IMR-90 (cell line): ENCODE measurements around the gene TNS1. TPM values are rescaled to one million over a fixed set of nuclear protein-coding genes. Genes with fewer than 3 reads are reported as not detected.

Experiments
- ATAC-seq: fragments of 200-7000 bp; cut with Tn5 transposase; 2 replicates; pipeline ENCODE4 v1.9.1; 2020; ENCODE audit warnings: low read depth, mild to moderate bottlenecking, moderate library complexity
- BruUV-seq: library from RNA; stranded (reverse); fragments of 400-500 nt; replicated peaks from 2 replicates; lab custom pipeline; 2021; lab: Mats Ljungman, UMichigan
- CTCF ChIA-PET: fragments of 300-600 bp; formaldehyde crosslinking; extraction: SDS; loops from one replicate; lab custom pipeline; 2021; ENCODE audit warnings: antibody characterized with exemption; lab: Yijun Ruan, JAX
- POLR2A ChIA-PET: fragments of 300-600 bp; sonication (Branson Sonifier 250); formaldehyde crosslinking; loops from one replicate; lab custom pipeline; 2022; ENCODE audit warnings: antibody characterized with exemption; ENCODE audit not compliant: unreplicated experiment; lab: Charles Lee
- DNase-seq: peaks from one replicate; pipeline ENCODE4 v3.0.0; 2013
- H2AFZ ChIP-seq: replicated peaks from 2 replicates; pipeline ENCODE3; 2013; ENCODE audit warnings: low read length, mild to moderate bottlenecking; ENCODE audit not compliant: poor library complexity
- H2AK5ac ChIP-seq: 2 replicates; pipeline ENCODE4 v1.6.1; 2013; ENCODE audit warnings: low read depth, low read length, inconsistent platforms
- H2AK9ac ChIP-seq: replicated peaks from 2 replicates; pipeline ENCODE3; 2013; ENCODE audit warnings: mild to moderate bottlenecking, low read depth, low read length, moderate library complexity; ENCODE audit not compliant: poor library complexity
- H2BK120ac ChIP-seq: 2 replicates; pipeline ENCODE4 v1.6.1; 2013; ENCODE audit warnings: low read depth, low read length, inconsistent platforms
- H2BK15ac ChIP-seq: 3 replicates; pipeline ENCODE4 v1.6.1; 2013; ENCODE audit warnings: low read depth, low read length, inconsistent platforms
- H2BK20ac ChIP-seq: 2 replicates; pipeline ENCODE4 v1.6.1; 2013; ENCODE audit warnings: low read depth, mild to moderate bottlenecking, inconsistent platforms, low read length, moderate library complexity
- H2BK5ac ChIP-seq: 2 replicates; pipeline ENCODE4 v1.6.1; 2013; ENCODE audit warnings: mild to moderate bottlenecking, low read depth, low read length, inconsistent platforms; ENCODE audit not compliant: poor library complexity, severe bottlenecking
- H3K14ac ChIP-seq: replicated peaks from 2 replicates; pipeline ENCODE4 v1.6.1; 2013; ENCODE audit warnings: low read depth, low read length, inconsistent platforms
- H3K18ac ChIP-seq: 2 replicates; pipeline ENCODE4 v1.6.1; 2013; ENCODE audit warnings: low read depth, low read length, control low read depth
- H3K23ac ChIP-seq: 2 replicates; pipeline ENCODE4 v1.6.1; 2013; ENCODE audit warnings: low read depth, low read length, inconsistent platforms
- H3K27ac ChIP-seq: 2 replicates; pipeline ENCODE4 v1.5.1; 2013; ENCODE audit warnings: mild to moderate bottlenecking, control low read depth, low read length; ENCODE audit not compliant: insufficient read depth
- H3K27me3 ChIP-seq: 2 replicates; pipeline ENCODE4 v1.6.1; 2013; ENCODE audit warnings: low read length; ENCODE audit not compliant: control insufficient read depth, insufficient read depth
- H3K36me3 ChIP-seq: 2 replicates; pipeline ENCODE4 v1.6.1; 2013; ENCODE audit warnings: low read length, mixed read lengths; ENCODE audit not compliant: control insufficient read depth, insufficient read depth
- H3K4ac ChIP-seq: 2 replicates; pipeline ENCODE4 v1.6.1; 2013; ENCODE audit warnings: low read depth, low read length, inconsistent platforms
- H3K4me1 ChIP-seq: 2 replicates; pipeline ENCODE4 v1.6.1; 2013; ENCODE audit warnings: low read length, mixed read lengths; ENCODE audit not compliant: control insufficient read depth, insufficient read depth
- H3K4me2 ChIP-seq: 2 replicates; pipeline ENCODE4 v1.6.1; 2013; ENCODE audit warnings: low read depth, mild to moderate bottlenecking, control low read depth, low read length, moderate library complexity
- H3K4me3 ChIP-seq: 2 replicates; pipeline ENCODE4 v1.5.1; 2013; ENCODE audit warnings: low read depth, mild to moderate bottlenecking, control low read depth, low read length, moderate library complexity; ENCODE audit not compliant: insufficient read depth
- H3K56ac ChIP-seq: 2 replicates; pipeline ENCODE4 v1.6.1; 2013; ENCODE audit warnings: low read length, inconsistent platforms; ENCODE audit not compliant: insufficient read depth; ENCODE audit errors: extremely low read depth
- H3K79me1 ChIP-seq, 2 experiments: 2 replicates each; pipeline ENCODE4 v1.6.1; 2013; ENCODE audit warnings: low read length in 2 of 2, inconsistent platforms in 1 of 2, low read depth in 1 of 2
- H3K9ac ChIP-seq: 2 replicates; pipeline ENCODE4 v1.6.1; 2013; ENCODE audit warnings: low read depth, low read length, control low read depth
- H3K9me1 ChIP-seq: 2 replicates; pipeline ENCODE4 v1.6.1; 2013; ENCODE audit warnings: low read length, inconsistent platforms; ENCODE audit not compliant: insufficient read depth
- H3K9me3 ChIP-seq: 2 replicates; pipeline ENCODE4 v1.6.1; 2013; ENCODE audit warnings: low read length; ENCODE audit not compliant: control insufficient read depth, insufficient read depth
- H4K20me1 ChIP-seq: 2 replicates; pipeline ENCODE4 v1.6.1; 2013; ENCODE audit warnings: low read length, inconsistent platforms; ENCODE audit not compliant: insufficient read depth
- H4K5ac ChIP-seq: 2 replicates; pipeline ENCODE4 v1.6.1; 2013; ENCODE audit warnings: mild to moderate bottlenecking, low read depth, low read length, control low read depth
- H4K8ac ChIP-seq, 2 experiments: 2 replicates each; pipeline ENCODE4 v1.6.1; 2013; ENCODE audit warnings: low read depth in 2 of 2, low read length in 2 of 2, control low read depth in 1 of 2, inconsistent platforms in 1 of 2
- H4K91ac ChIP-seq: 2 replicates; pipeline ENCODE4 v1.6.1; 2013; ENCODE audit warnings: low read depth, low read length, inconsistent platforms; ENCODE audit not compliant: insufficient read depth
- BHLHE40 ChIP-seq: fragments of 150-350 bp; IDR thresholded peaks from 2 replicates; pipeline ENCODE4 v1.6.1; 2016; ENCODE audit warnings: mild to moderate bottlenecking, low read depth, low read length
- CHD1 ChIP-seq: IDR thresholded peaks from 2 replicates; pipeline ENCODE4 v1.6.1; 2012; ENCODE audit warnings: low read depth, low read length, improper control_type of control experiment
- CTCF ChIP-seq: conservative IDR thresholded peaks from 2 replicates; pipeline ENCODE4 v1.5.1; 2012; ENCODE audit warnings: mild to moderate bottlenecking, low read depth, low read length, improper control_type of control experiment
- MAFK ChIP-seq: IDR thresholded peaks from 2 replicates; pipeline ENCODE4 v1.6.1; 2012; ENCODE audit warnings: low read depth, low read length, improper control_type of control experiment
- MAZ ChIP-seq: IDR thresholded peaks from 2 replicates; pipeline ENCODE4 v1.6.1; 2012; ENCODE audit warnings: low read depth, mild to moderate bottlenecking, low read length, improper control_type of control experiment, moderate library complexity, borderline replicate concordance
- MXI1 ChIP-seq: IDR thresholded peaks from 2 replicates; pipeline ENCODE4 v1.6.1; 2012; ENCODE audit warnings: low read depth, mild to moderate bottlenecking, low read length, moderate library complexity, borderline replicate concordance
- NFE2L2 ChIP-seq: fragments of 150-350 bp; IDR thresholded peaks from 2 replicates; pipeline ENCODE4 v1.6.1; 2016; ENCODE audit warnings: low read depth, mild to moderate bottlenecking, low read length
- RFX5 ChIP-seq: IDR thresholded peaks from 2 replicates; pipeline ENCODE4 v1.8.0; 2012; ENCODE audit warnings: low read depth, mild to moderate bottlenecking, low read length, moderate library complexity
- SMC3 ChIP-seq: fragments of 150-350 bp; IDR thresholded peaks from 2 replicates; pipeline ENCODE4 v1.6.1; 2016; ENCODE audit warnings: low read depth, mild to moderate bottlenecking, antibody characterized with exemption, low read length, moderate library complexity
- WGBS, 2 experiments: methylation state at CpG; one replicate each; pipeline versions ENCODE4 v1.1.5 to v1.1.7; 2013; ENCODE audit warnings: missing lambda C conversion rate in 2 of 2; ENCODE audit not compliant: insufficient read length in 1 of 2; ENCODE audit errors: extremely low coverage in 2 of 2; 5-methylcytosine and 5-hydroxymethylcytosine counted together
- dilution Hi-C: fragments of 300-500 bp; cut with HindIII; formaldehyde crosslinking; loops from one replicate; pipeline ENCODE4 v1.14.3; 2018; ENCODE audit warnings: low sequenced_read_pairs; ENCODE audit not compliant: unreplicated experiment
- in situ Hi-C: fragments of 300-500 bp; cut with MboI; formaldehyde crosslinking; loops from 3 replicates; pipeline ENCODE4 v1.14.3; 2019; ENCODE audit warnings: low sequenced_read_pairs, inconsistent platforms, mixed read lengths
- intact Hi-C: fragments of 100-400 bp; cut with micrococcal nuclease; formaldehyde crosslinking; loops from 2 replicates; pipeline ENCODE4 v1.10.0; 2022
- polyA plus RNA-seq, 3 experiments: library from polyadenylated mRNA; depleted of rRNA; stranded (reverse); fragments of >200 nt; gene quantifications; 2 replicates each; pipeline ENCODE4 v1.2.3, GENCODE V29; 2012; ENCODE audit warnings: low replicate concordance in 1 of 3
- total RNA-seq: library from RNA; depleted of rRNA; stranded (reverse); fragments of >200 nt; gene quantifications from 2 replicates; pipeline ENCODE4 v1.2.3, GENCODE V29; 2012

TNS1 gene
- total and polyA plus RNA-seq, 2 of the 4 experiments (the other 2 are of a cell fraction) = 41.1 to 45.2 TPM

GRCh38 chr2:217801711-217802110, 201.1 kb downstream of the TNS1 start:
- dilution Hi-C loops = no loop called here
- Histone ChIP-seq H3K9me3 (no peaks in the 10 kb centered on the region), H3K4me2 (no peak overlapping the region), H2AK9ac (peak overlapping the region; percentile 34), H2AFZ (no peak overlapping the region), H3K9ac (no peak overlapping the region), H3K4me3 (no peak overlapping the region), H3K18ac (no peak overlapping the region), H2BK5ac (no peak overlapping the region), H2BK15ac (no peak overlapping the region), H3K4ac (no peak overlapping the region), H3K36me3 (peaks cover 56% of the 10 kb centered on the region), H2BK120ac (no peak overlapping the region), H3K27ac (no peak overlapping the region), H3K23ac (no peak overlapping the region), H4K5ac (no peak overlapping the region), H3K56ac (no peak overlapping the region), H2BK20ac (no peak overlapping the region), H2AK5ac (no peak overlapping the region), H3K14ac (no peak overlapping the region), H3K9me1 (peaks cover 11% of the 10 kb centered on the region), H4K8ac (no peak overlapping the region), H3K27me3 (no peaks in the 10 kb centered on the region), H3K79me1 (peaks cover 8 to 18% of the 10 kb centered on the region in 2 experiments; a peak in 3 of 4 replicates), H3K4me1 (peaks cover 2% of the 10 kb centered on the region; the same call in 1 of the 2 replicates), H4K20me1 (peaks cover 31% of the 10 kb centered on the region), H4K91ac (no peak overlapping the region)
- CTCF ChIA-PET = no interaction called here
- ATAC-seq (no peak), DNase-seq (no peak)
- TF ChIP-seq CHD1 = no peak
- no peak for TF ChIP-seq NFE2L2
- no peak for TF ChIP-seq CTCF
- TF ChIP-seq MAZ = no peak
- no peak for TF ChIP-seq MXI1
- TF ChIP-seq SMC3 = no peak
- TF ChIP-seq RFX5 = no peak
- TF ChIP-seq BHLHE40 = no peak
- no peak for TF ChIP-seq MAFK
- 100% methylated on average over 2 of the region's 8 CpGs; no CpG with 5 or more reads in 1 of the 2 experiments for WGBS, 2 experiments
- in situ Hi-C loops = no loop called here
- no TSS peak for BruUV-seq
- POLR2A ChIA-PET = no interaction called here
- intact Hi-C loops = no loop called here
